SK-N-MC (cell line): ENCODE results near the gene ARL5A.

Source experiments
- DNase-seq: peaks from one replicate; pipeline ENCODE4 v3.0.0-alpha.2; 2011; ENCODE audit warnings: low read depth, low spot score
- H3K27ac ChIP-seq: fragments of 200-600 bp; sonication (generic); 2 replicates; pipeline ENCODE4 v1.5.1; 2016; ENCODE audit warnings: mixed run types
- H3K36me3 ChIP-seq: fragments of 200-600 bp; sonication (generic); 2 replicates; pipeline ENCODE4 v1.6.1; 2017; ENCODE audit warnings: antibody characterized with exemption, low read length, mixed read lengths; ENCODE audit not compliant: insufficient read depth
- H3K4me3 ChIP-seq: fragments of 200-600 bp; sonication (generic); 2 replicates; pipeline ENCODE4 v1.5.1; 2016
- H3K9ac ChIP-seq: fragments of 200-600 bp; sonication (generic); 2 replicates; pipeline ENCODE4 v1.8.0; 2017; ENCODE audit warnings: mixed run types, mixed read lengths; ENCODE audit not compliant: insufficient read length
- H3K9me3 ChIP-seq: fragments of 200-600 bp; sonication (generic); 2 replicates; pipeline ENCODE4 v1.6.1; 2017; ENCODE audit warnings: low read depth, mild to moderate bottlenecking, antibody characterized with exemption, low read length, moderate library complexity, mixed read lengths
- EZH2 ChIP-seq: fragments of 200-600 bp; sonication (generic); IDR thresholded peaks from one replicate; pipeline ENCODE4 v1.6.1; 2017; ENCODE audit warnings: antibody characterized with exemption
- FOXP2 ChIP-seq: optimal IDR thresholded peaks from 2 replicates; pipeline ENCODE3; 2011; ENCODE audit warnings: mild to moderate bottlenecking, moderate library complexity; ENCODE audit not compliant: insufficient read depth; ENCODE audit errors: extremely low read length, control extremely low read depth
- POLR2AphosphoS5 ChIP-seq: IDR thresholded peaks from 2 replicates; pipeline ENCODE4 v1.6.1; 2012; ENCODE audit warnings: mild to moderate bottlenecking, low read depth, low read length, borderline replicate concordance

The ARL5A gene

GRCh38 chr2:151771599-151772358 lies 56.4 kb downstream of the ARL5A start:
- H3K4me3 ChIP-seq = no peak overlapping the region
- TF ChIP-seq FOXP2 (no peak), EZH2 (no peak), POLR2AphosphoS5 (no peak)
- no peaks in the 10 kb centered on the region for H3K9me3 ChIP-seq
- no peak overlapping the region for H3K9ac ChIP-seq
- peaks cover 13% of the 10 kb centered on the region for H3K36me3 ChIP-seq
- no peak for DNase-seq
- no peak overlapping the region for H3K27ac ChIP-seq

- no peak overlapping the region for H3K4me3 ChIP-seq
- H3K36me3 ChIP-seq = peaks cover 6% of the 10 kb centered on the region; the same call in 1 of the 2 replicates
- no peak for DNase-seq
- no peak overlapping the region for H3K27ac ChIP-seq
- TF ChIP-seq EZH2 = no peak
- no peak for TF ChIP-seq POLR2AphosphoS5
- TF ChIP-seq FOXP2 = no peak
- H3K9ac ChIP-seq = no peak overlapping the region
- no peaks in the 10 kb centered on the region for H3K9me3 ChIP-seq
These were observed 57.2 kb downstream of the ARL5A start for GRCh38 chr2:151770995-151771394.

DNA sequence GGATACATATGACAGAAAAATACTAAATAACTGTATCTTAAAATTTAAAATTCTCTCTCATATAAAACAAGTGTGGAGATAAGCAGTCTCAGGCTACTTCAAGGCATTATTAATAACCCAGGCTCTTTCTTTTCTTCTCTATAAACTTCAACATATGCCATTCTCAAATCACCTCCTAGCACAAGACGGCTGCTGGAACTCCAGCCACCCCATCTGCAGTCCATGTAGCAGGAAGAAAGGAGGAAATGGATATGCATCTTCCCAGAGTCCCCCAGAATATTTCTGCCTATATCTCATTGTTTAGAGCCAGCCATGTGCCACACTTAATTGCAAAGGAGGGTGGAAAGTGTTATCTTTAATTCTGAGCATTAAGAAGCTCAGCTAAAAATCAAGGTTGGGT lies 58.6 kb downstream of the ARL5A start:
- 0 out of 2 replicates have a peak, but pooled peaks cover 3% of the 10 kb centered on the region for H3K36me3 ChIP-seq
- no peak for DNase-seq
- TF ChIP-seq FOXP2 (no peak), EZH2 (no peak), POLR2AphosphoS5 (no peak)
- H3K27ac ChIP-seq = no peak overlapping the region
- H3K9me3 ChIP-seq = no peaks in the 10 kb centered on the region
- H3K4me3 ChIP-seq = no peak overlapping the region
- no peak overlapping the region for H3K9ac ChIP-seq

- 0 out of 2 replicates have a peak, but pooled peaks cover 3% of the 10 kb centered on the region for H3K36me3 ChIP-seq
- DNase-seq = no peak
- TF ChIP-seq POLR2AphosphoS5 (no peak), EZH2 (no peak), FOXP2 (no peak)
- H3K9me3 ChIP-seq = no peaks in the 10 kb centered on the region
- H3K27ac ChIP-seq = no peak overlapping the region
- H3K9ac ChIP-seq = no peak overlapping the region
- H3K4me3 ChIP-seq = no peak overlapping the region
These were observed 60.7 kb downstream of the ARL5A start for GRCh38 chr2:151767536-151767935.

DNA sequence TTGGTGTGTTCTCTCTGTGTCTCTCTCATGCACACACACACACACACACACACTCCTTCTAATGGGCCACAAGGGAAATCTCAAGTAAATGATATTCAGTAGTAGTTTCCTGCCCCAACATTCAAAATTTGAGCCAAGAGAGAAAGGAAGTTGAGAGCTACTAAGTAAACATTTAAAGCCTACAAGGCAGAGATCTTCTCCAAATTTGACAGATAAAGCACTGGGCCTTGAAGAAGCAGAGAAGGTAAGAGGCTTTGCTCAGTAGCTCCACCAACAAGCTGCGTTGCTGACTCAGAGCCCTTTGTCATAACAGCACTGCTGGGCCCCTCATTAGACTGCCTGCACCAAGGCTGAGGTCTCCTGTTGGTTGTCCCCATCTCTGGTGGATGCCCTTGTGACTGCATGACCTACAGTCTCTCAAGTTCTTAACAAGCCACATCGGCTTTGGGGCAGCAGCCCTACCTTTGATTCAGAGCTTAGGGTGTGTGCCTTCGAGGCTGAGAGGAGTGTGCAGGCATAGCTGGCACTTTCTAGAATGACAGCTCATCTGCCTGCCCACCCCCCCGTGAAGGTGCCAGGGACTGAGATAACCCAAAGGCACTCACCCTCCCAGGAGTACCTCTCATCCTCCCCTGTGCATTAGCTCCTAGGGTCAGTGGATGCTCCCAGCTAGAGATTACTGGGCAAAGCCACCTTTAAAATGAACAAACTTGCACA lies 61.6 kb downstream of the ARL5A start:
- DNase-seq = no peak
- H3K27ac ChIP-seq = no peak overlapping the region
- no peaks in the 10 kb centered on the region for H3K9me3 ChIP-seq
- TF ChIP-seq FOXP2 (no peak), EZH2 (no peak), POLR2AphosphoS5 (no peak)
- no peak overlapping the region for H3K4me3 ChIP-seq
- H3K9ac ChIP-seq = no peak overlapping the region
- H3K36me3 ChIP-seq = 0 out of 2 replicates have a peak, but pooled peaks cover 3% of the 10 kb centered on the region

DNA sequence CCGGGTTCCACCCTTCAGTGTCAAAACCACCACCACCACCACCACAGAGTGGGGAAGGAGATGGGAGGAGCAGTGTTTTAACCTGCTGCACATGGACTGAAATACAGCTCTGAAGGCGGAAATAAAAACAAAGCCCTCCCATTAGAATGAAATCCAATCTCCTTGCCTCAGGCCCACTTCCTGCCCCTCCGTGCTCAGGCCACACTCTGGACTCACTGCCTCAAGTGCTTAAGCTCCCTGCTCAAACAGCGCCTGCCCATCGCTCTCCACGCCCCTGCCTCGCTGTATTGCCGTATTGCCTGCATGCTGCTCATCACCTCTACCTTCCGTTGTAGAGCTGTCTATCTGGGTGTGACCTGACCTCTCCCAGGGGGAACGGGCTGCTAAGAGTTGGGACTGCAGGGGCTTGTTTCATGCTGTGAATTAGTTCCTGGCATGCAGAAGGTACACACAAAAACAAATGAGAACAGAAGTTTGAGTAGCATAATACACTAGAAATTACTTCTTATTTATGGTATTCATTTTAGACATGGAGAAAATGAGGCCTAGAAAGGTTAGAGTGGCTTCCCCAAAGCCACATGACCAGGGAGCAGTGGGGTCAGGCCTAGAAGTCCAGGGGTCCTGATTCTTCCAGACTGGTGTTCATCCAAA lies 62.3 kb downstream of the ARL5A start:
- Histone ChIP-seq H3K4me3 (no peak overlapping the region), H3K27ac (no peak overlapping the region), H3K9ac (no peak overlapping the region), H3K9me3 (no peaks in the 10 kb centered on the region), H3K36me3 (0 out of 2 replicates have a peak, but pooled peaks cover 3% of the 10 kb centered on the region)
- DNase-seq = no peak
- TF ChIP-seq POLR2AphosphoS5 (no peak), EZH2 (no peak), FOXP2 (no peak)

DNA sequence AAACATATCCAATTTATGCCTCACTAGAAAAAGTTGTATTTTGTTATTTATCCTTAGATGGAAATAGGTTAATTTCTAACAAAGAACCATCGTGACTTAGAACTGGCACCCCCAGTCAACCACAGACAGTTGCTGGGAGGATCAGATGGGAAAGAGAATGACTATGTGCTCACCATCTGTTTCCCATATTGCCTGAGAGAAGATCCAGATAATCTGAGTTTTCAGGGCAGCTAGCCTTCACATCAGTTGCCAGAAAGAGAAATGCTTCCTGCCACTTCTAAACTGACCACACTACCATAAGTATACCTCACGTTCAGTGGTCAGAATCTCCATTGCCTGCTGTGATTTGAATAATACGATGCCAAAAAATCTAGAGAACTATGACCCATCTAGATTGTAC lies 65.5 kb downstream of the ARL5A start:
- H3K4me3 ChIP-seq = no peak overlapping the region
- no peaks in the 10 kb centered on the region for H3K36me3 ChIP-seq
- no peak overlapping the region for H3K27ac ChIP-seq
- TF ChIP-seq EZH2 (no peak), POLR2AphosphoS5 (no peak), FOXP2 (no peak)
- no peaks in the 10 kb centered on the region for H3K9me3 ChIP-seq
- no peak for DNase-seq
- H3K9ac ChIP-seq = no peak overlapping the region

GRCh38 chr2:151761687-151762086 lies 66.5 kb downstream of the ARL5A start:
- H3K27ac ChIP-seq = no peak overlapping the region
- no peak for DNase-seq
- H3K9me3 ChIP-seq = no peaks in the 10 kb centered on the region
- no peak overlapping the region for H3K9ac ChIP-seq
- no peaks in the 10 kb centered on the region for H3K36me3 ChIP-seq
- no peak overlapping the region for H3K4me3 ChIP-seq
- TF ChIP-seq FOXP2 (no peak), POLR2AphosphoS5 (no peak), EZH2 (no peak)
